Measurements from ENCODE around the gene STEAP4.

DNA sequence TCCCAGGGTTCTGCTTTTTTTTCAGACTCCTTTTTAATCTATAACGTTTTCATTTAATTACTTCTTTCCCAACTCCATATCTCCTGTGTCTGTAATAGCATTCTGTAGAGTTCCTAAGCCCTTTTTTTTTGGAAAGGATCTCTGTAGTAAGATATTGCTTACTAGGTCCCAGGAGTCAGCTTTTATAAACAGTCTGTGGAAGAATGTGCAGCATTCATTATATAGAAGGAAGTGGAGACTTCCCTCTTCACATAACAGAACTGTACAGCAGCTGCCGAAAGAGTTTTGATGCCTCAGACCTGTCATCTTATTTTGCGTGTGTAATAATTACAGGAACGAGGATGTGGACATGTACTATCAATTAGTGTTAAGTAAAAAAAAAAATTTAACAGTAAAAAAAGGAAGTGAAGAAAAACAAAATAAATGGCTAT, 7.4 kb upstream of the STEAP4 start:
- TF ChIP-seq POLR2A (IDR thresholded peaks at IDR 0.05; ENCODE audit: low read length): no peak
- TF ChIP-seq GATA1 (IDR thresholded peaks at IDR 0.05; ENCODE audit: low read depth, low read length): no peak
